A549 (cell line): ENCODE measurements around the gene PDE3A. TPM values are rescaled to one million over a fixed set of nuclear protein-coding genes. Genes with fewer than 3 reads are reported as not detected.

Experiments
- ATAC-seq, 2 experiments: fragments of 200-7000 bp in 1 of 2; fragments of >200 bp in 1 of 2; cut with Nextera tagmentation in 1 of 2; cut with Tn5 transposase in 1 of 2; 3 replicates each; pipeline versions ENCODE4 v1.8.0 to v1.9.1; 2018 to 2020; ENCODE audit warnings: mild to moderate bottlenecking in 1 of 2, moderate library complexity in 1 of 2
- CTCF ChIA-PET: fragments of 300-600 bp; sonication (Branson Sonifier 250); formaldehyde crosslinking; extraction: SDS; loops from one replicate; lab custom pipeline; 2021; ENCODE audit warnings: antibody characterized with exemption, inconsistent platforms; lab: Yijun Ruan, JAX
- POLR2A ChIA-PET: fragments of 350-600 bp; formaldehyde crosslinking; extraction: SDS; loops from one replicate; lab custom pipeline; 2021; ENCODE audit warnings: antibody characterized with exemption, inconsistent platforms; lab: Yijun Ruan, JAX
- DNase-seq, 2 experiments: peaks; one replicate each; pipeline versions ENCODE4 v3.0.0 to v3.0.0-alpha.2; 2011 to 2016; ENCODE audit warnings: low read depth in 1 of 2, low spot score in 1 of 2
- FAIRE-seq: peaks from 2 replicates; lab custom pipeline; 2011; peaks lifted over from hg19 to GRCh38; lab: Jason Lieb, UNC
- H3K27ac ChIP-seq, 2 experiments: fragments of >200 bp; sonication (Bioruptor Twin); formaldehyde crosslinking; 3 replicates each; pipeline ENCODE4 v1.5.1; 2016 to 2017
- H3K4me1 ChIP-seq: fragments of >200 bp; sonication (Bioruptor Twin); formaldehyde crosslinking; 3 replicates; pipeline ENCODE4 v1.6.1; 2016
- H3K4me2 ChIP-seq: fragments of >200 bp; sonication (Bioruptor Twin); formaldehyde crosslinking; 3 replicates; pipeline ENCODE4 v1.6.1; 2016
- H3K4me3 ChIP-seq: fragments of >200 bp; sonication (Bioruptor Twin); formaldehyde crosslinking; 3 replicates; pipeline ENCODE4 v1.5.1; 2016
- H3K9me3 ChIP-seq: fragments of >200 bp; sonication (Bioruptor Twin); formaldehyde crosslinking; 3 replicates; pipeline ENCODE4 v1.6.1; 2016
- BHLHE40 ChIP-seq: IDR thresholded peaks from 2 replicates; pipeline ENCODE4 v1.6.1; 2012; ENCODE audit warnings: low read depth, low read length, inconsistent platforms
- CEBPB ChIP-seq, 2 experiments: fragments of >200 bp in 1 of 2; sonication (Bioruptor Twin) in 1 of 2; formaldehyde crosslinking in 1 of 2; IDR thresholded peaks; 2 replicates each; pipeline ENCODE4 v1.6.1; 2012 to 2016
- EHMT2 ChIP-seq: fragments of 200-600 bp; sonication (generic); IDR thresholded peaks from 2 replicates; pipeline ENCODE4 v1.6.1; 2016; ENCODE audit warnings: antibody characterized with exemption, low read depth, mild to moderate bottlenecking, moderate library complexity
- FOSB ChIP-seq: fragments of 250-450 bp; sonication (Bioruptor Pico); IDR thresholded peaks from 2 replicates; pipeline ENCODE4 v1.5.0; 2020; ENCODE audit warnings: mild to moderate bottlenecking, moderate library complexity
- GATA3 ChIP-seq: IDR thresholded peaks from 2 replicates; pipeline ENCODE4 v1.6.1; 2012; ENCODE audit warnings: borderline replicate concordance
- HOXA7 ChIP-seq: fragments of 250-450 bp; sonication (Bioruptor Pico); IDR thresholded peaks from 2 replicates; pipeline ENCODE4 v1.5.0; 2020; ENCODE audit warnings: mild to moderate bottlenecking, moderate library complexity
- HOXB5 ChIP-seq: fragments of 250-450 bp; sonication (Bioruptor Pico); IDR thresholded peaks from 2 replicates; pipeline ENCODE4 v1.5.0; 2020; ENCODE audit warnings: mild to moderate bottlenecking, moderate library complexity
- JUNB ChIP-seq: fragments of >200 bp; sonication (Bioruptor Twin); formaldehyde crosslinking; IDR thresholded peaks from 2 replicates; pipeline ENCODE4 v1.6.1; 2016
- MAZ ChIP-seq: fragments of 150-350 bp; IDR thresholded peaks from 2 replicates; pipeline ENCODE4 v1.6.1; 2014; ENCODE audit warnings: antibody characterized with exemption, low read depth, low read length, borderline replicate concordance
- MYC ChIP-seq: IDR thresholded peaks from 2 replicates; pipeline ENCODE4 v1.6.1; 2012; ENCODE audit warnings: mild to moderate bottlenecking, inconsistent platforms, low read length, improper control_type of control experiment, borderline replicate concordance
- NFE2L2 ChIP-seq: fragments of 150-350 bp; conservative IDR thresholded peaks from 2 replicates; pipeline ENCODE4 v1.6.1; 2014; ENCODE audit warnings: low read length
- POLR2A ChIP-seq: IDR thresholded peaks from 2 replicates; pipeline ENCODE4 v1.6.1; 2012; ENCODE audit warnings: mild to moderate bottlenecking, low read length
- RAD21 ChIP-seq, 2 experiments: fragments of >200 bp in 1 of 2; sonication (Bioruptor Twin) in 1 of 2; formaldehyde crosslinking in 1 of 2; IDR thresholded peaks in 1 of 2; conservative IDR thresholded peaks in 1 of 2; 2 replicates in 1 of 2; 3 replicates in 1 of 2; pipeline ENCODE4 v1.6.1; 2012 to 2018; ENCODE audit warnings: inconsistent platforms in 1 of 2
- RARB ChIP-seq: fragments of 250-450 bp; sonication (Bioruptor Pico); IDR thresholded peaks from 2 replicates; pipeline ENCODE4 v1.8.0; 2021; ENCODE audit warnings: mild to moderate bottlenecking, moderate library complexity
- RFX5 ChIP-seq: fragments of 450-650 bp; IDR thresholded peaks from 2 replicates; pipeline ENCODE4 v1.7.1; 2014; ENCODE audit warnings: antibody characterized with exemption, mild to moderate bottlenecking, moderate library complexity
- ZC3H11A ChIP-seq: fragments of 450-650 bp; IDR thresholded peaks from 2 replicates; pipeline ENCODE4 v1.6.1; 2014; ENCODE audit warnings: antibody characterized with exemption, mild to moderate bottlenecking
- WGBS: methylation state at CpG from one replicate; pipeline ENCODE4 v1.1.6; 2017; ENCODE audit errors: missing lambda C conversion rate; 5-methylcytosine and 5-hydroxymethylcytosine counted together
- polyA plus RNA-seq, 4 experiments: library from polyadenylated mRNA; depleted of rRNA in 3 of 4; stranded (reverse); fragments of >200 nt; fragmentation: RNase III in 1 of 4; extraction: RNeasy Plus Mini Kit Qiagen cat#74134 plus additional on column Dnase treatment in 1 of 4; gene quantifications; 2 replicates in 3 of 4; 3 replicates in 1 of 4; pipeline ENCODE4 v1.2.3, GENCODE V29; 2011 to 2017
- TF ChIP-seq, protein P1 (sequence below): fragments of 200-600 bp; sonication (generic); IDR thresholded peaks from 2 replicates; pipeline ENCODE4 v1.6.1; 2016; ENCODE audit warnings: antibody characterized with exemption, mild to moderate bottlenecking, moderate library complexity
- TF ChIP-seq, protein P2 (sequence below): fragments of 250-450 bp; sonication (Bioruptor Pico); IDR thresholded peaks from 2 replicates; pipeline ENCODE4 v1.5.0; 2020; ENCODE audit warnings: low read depth, mild to moderate bottlenecking, moderate library complexity
- TF ChIP-seq, protein P3 (sequence below): IDR thresholded peaks from 2 replicates; pipeline ENCODE4 v1.6.1; 2012
- TF ChIP-seq, protein P4 (sequence below): fragments of >200 bp; sonication (Bioruptor Twin); formaldehyde crosslinking; IDR thresholded peaks from 3 replicates; pipeline ENCODE4 v1.5.1; 2016

Gene PDE3A
- polyA plus RNA-seq, 2 of the 4 experiments (the other 2 are of a cell fraction): 7.6 to 12.7 TPM

DNA sequence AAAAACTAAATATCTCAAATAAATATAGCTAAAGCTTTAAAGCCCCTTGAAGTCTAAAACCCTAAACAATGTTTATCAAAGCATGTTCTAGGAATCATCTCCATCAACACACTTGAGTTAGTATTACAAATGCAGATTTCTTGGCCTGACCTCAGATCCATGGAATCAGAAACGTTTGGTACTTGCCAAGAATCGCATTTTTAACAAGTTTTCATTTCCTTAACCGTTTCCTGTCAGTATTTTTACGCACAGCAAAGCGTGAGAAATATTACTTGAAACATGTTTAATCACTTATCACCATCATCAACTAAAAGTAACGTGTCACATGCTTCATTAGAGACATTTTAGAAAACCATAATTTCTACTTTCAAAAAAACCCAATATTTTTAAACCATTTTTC, 336.5 kb downstream of the PDE3A start:
- 61% methylated on average over 6 of the region's 6 CpGs for WGBS
- H3K27ac ChIP-seq: no peak overlapping the region
- no peaks in the 10 kb centered on the region for H3K4me1 ChIP-seq
- TF ChIP-seq RARB (CRISPR knock-in tag) (no peak), BHLHE40 (no peak), POLR2A (no peak), HOXA7 (CRISPR knock-in tag) (no peak), MYC (no peak), JUNB (no peak), NFE2L2 (no peak), EHMT2 (no peak), CEBPB (IDR thresholded peaks at IDR 0.05) (no peak), MAZ (no peak), HOXB5 (CRISPR knock-in tag) (no peak), RFX5 (no peak), GATA3 (no peak), ZC3H11A (no peak)
- TF ChIP-seq, protein P1, sequence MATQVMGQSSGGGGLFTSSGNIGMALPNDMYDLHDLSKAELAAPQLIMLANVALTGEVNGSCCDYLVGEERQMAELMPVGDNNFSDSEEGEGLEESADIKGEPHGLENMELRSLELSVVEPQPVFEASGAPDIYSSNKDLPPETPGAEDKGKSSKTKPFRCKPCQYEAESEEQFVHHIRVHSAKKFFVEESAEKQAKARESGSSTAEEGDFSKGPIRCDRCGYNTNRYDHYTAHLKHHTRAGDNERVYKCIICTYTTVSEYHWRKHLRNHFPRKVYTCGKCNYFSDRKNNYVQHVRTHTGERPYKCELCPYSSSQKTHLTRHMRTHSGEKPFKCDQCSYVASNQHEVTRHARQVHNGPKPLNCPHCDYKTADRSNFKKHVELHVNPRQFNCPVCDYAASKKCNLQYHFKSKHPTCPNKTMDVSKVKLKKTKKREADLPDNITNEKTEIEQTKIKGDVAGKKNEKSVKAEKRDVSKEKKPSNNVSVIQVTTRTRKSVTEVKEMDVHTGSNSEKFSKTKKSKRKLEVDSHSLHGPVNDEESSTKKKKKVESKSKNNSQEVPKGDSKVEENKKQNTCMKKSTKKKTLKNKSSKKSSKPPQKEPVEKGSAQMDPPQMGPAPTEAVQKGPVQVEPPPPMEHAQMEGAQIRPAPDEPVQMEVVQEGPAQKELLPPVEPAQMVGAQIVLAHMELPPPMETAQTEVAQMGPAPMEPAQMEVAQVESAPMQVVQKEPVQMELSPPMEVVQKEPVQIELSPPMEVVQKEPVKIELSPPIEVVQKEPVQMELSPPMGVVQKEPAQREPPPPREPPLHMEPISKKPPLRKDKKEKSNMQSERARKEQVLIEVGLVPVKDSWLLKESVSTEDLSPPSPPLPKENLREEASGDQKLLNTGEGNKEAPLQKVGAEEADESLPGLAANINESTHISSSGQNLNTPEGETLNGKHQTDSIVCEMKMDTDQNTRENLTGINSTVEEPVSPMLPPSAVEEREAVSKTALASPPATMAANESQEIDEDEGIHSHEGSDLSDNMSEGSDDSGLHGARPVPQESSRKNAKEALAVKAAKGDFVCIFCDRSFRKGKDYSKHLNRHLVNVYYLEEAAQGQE: no peak
- TF ChIP-seq, protein P2, sequence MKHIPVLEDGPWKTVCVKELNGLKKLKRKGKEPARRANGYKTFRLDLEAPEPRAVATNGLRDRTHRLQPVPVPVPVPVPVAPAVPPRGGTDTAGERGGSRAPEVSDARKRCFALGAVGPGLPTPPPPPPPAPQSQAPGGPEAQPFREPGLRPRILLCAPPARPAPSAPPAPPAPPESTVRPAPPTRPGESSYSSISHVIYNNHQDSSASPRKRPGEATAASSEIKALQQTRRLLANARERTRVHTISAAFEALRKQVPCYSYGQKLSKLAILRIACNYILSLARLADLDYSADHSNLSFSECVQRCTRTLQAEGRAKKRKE (CRISPR knock-in tag): no peak
- TF ChIP-seq, protein P3, sequence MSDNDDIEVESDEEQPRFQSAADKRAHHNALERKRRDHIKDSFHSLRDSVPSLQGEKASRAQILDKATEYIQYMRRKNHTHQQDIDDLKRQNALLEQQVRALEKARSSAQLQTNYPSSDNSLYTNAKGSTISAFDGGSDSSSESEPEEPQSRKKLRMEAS: no peak
- TF ChIP-seq, protein P4, sequence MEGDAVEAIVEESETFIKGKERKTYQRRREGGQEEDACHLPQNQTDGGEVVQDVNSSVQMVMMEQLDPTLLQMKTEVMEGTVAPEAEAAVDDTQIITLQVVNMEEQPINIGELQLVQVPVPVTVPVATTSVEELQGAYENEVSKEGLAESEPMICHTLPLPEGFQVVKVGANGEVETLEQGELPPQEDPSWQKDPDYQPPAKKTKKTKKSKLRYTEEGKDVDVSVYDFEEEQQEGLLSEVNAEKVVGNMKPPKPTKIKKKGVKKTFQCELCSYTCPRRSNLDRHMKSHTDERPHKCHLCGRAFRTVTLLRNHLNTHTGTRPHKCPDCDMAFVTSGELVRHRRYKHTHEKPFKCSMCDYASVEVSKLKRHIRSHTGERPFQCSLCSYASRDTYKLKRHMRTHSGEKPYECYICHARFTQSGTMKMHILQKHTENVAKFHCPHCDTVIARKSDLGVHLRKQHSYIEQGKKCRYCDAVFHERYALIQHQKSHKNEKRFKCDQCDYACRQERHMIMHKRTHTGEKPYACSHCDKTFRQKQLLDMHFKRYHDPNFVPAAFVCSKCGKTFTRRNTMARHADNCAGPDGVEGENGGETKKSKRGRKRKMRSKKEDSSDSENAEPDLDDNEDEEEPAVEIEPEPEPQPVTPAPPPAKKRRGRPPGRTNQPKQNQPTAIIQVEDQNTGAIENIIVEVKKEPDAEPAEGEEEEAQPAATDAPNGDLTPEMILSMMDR: no peak
- ATAC-seq: no peak
- FAIRE-seq: no peak
- ChIA-PET CTCF (no interaction called here), POLR2A (no interaction called here)
- no peak overlapping the region for H3K4me3 ChIP-seq
- no peak for DNase-seq
- no peaks in the 10 kb centered on the region for H3K9me3 ChIP-seq
- no peak overlapping the region for H3K4me2 ChIP-seq

DNA sequence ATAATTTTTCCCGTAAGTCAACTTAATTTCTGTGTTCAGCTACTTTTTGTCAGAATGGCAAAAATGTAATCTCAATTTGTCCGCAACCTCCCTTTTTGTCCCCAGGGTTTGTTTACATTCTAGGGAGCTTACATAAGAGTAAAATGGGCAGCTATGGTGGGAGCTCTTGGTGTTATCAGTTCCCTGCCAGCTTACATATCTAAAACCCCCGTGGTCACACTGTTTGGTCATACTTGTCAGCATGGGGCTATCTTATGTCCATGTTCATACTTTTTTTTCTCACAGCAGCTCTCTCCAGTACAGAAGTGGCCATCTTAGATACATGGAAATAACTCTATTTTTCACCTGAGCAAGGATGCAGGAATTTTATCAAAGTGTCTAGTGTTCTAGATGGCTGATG, 343.5 kb downstream of the PDE3A start:
- no peak overlapping the region for H3K27ac ChIP-seq
- no peak overlapping the region for H3K4me2 ChIP-seq
- H3K4me3 ChIP-seq: no peak overlapping the region
- ChIA-PET CTCF (no interaction called here), POLR2A (no interaction called here)
- FAIRE-seq (no peak), DNase-seq (no peak), ATAC-seq (no peak)
- 77% methylated on average over 3 of the region's 3 CpGs for WGBS
- TF ChIP-seq RAD21 (conservative IDR thresholded peaks at IDR 0.05 in 1 of 2, IDR thresholded peaks at IDR 0.05 in 1 of 2) (no peak), FOSB (CRISPR knock-in tag) (no peak)
- H3K4me1 ChIP-seq: no peaks in the 10 kb centered on the region
- H3K9me3 ChIP-seq: no peaks in the 10 kb centered on the region
